HepG2 (cell line): ENCODE data around the gene VCL. TPM values are rescaled to one million over a fixed set of nuclear protein-coding genes. Genes with fewer than 3 reads are reported as not detected.

Source experiments
- ATAC-seq: fragments of 200-7000 bp; cut with Tn5 transposase; 3 replicates; pipeline ENCODE4 v1.9.1; 2020; ENCODE audit warnings: mild to moderate bottlenecking, moderate library complexity
- BruUV-seq: library from RNA; stranded (reverse); fragments of 400-500 nt; replicated peaks from 2 replicates; lab custom pipeline; 2021; lab: Mats Ljungman, UMichigan
- CTCF ChIA-PET: fragments of 300-600 bp; formaldehyde crosslinking; extraction: SDS; loops from one replicate; lab custom pipeline; 2021; ENCODE audit warnings: low total read pairs, inconsistent platforms, low intra/inter-chr PET ratio; lab: Yijun Ruan, JAX
- POLR2A ChIA-PET: fragments of 350-600 bp; sonication (Branson Sonifier 250); formaldehyde crosslinking; loops from one replicate; lab custom pipeline; 2020; ENCODE audit warnings: antibody characterized with exemption, inconsistent platforms; lab: Yijun Ruan, JAX
- DNase-seq: peaks from one replicate; pipeline ENCODE4 v3.0.0-alpha.2; 2015; ENCODE audit warnings: low spot score
- FAIRE-seq: peaks from 3 replicates; lab custom pipeline; 2011; peaks lifted over from hg19 to GRCh38; lab: Jason Lieb, UNC
- H2AFZ ChIP-seq: one replicate; pipeline ENCODE4 v1.6.1; 2011; ENCODE audit warnings: low read length, inconsistent platforms
- H3K27ac ChIP-seq: fragments of 300-600 bp; 3 replicates; pipeline ENCODE4 v1.8.0; 2011; ENCODE audit warnings: mixed run types, mild to moderate bottlenecking, mixed read lengths, low read length, inconsistent platforms; ENCODE audit not compliant: insufficient read depth; ENCODE audit errors: extremely low read length
- H3K27me3 ChIP-seq, 2 experiments: fragments of 200-600 bp in 1 of 2; 2 replicates in 1 of 2; 3 replicates in 1 of 2; pipeline versions ENCODE4 v1.6.0 to v1.8.0; 2011; ENCODE audit warnings: low read length in 2 of 2, mild to moderate bottlenecking in 2 of 2, moderate library complexity in 2 of 2, inconsistent platforms in 1 of 2; ENCODE audit not compliant: insufficient read depth in 2 of 2, control insufficient read depth in 1 of 2
- H3K36me3 ChIP-seq, 2 experiments: fragments of 200-600 bp in 1 of 2; replicated peaks in 1 of 2; 2 replicates in 1 of 2; 3 replicates in 1 of 2; pipeline versions ENCODE4 v1.5.1 to v1.8.0; 2011; ENCODE audit warnings: low read length in 2 of 2, inconsistent platforms in 1 of 2; ENCODE audit not compliant: insufficient read depth in 2 of 2, control insufficient read depth in 1 of 2
- H3K4me1 ChIP-seq: 2 replicates; pipeline ENCODE4 v1.5.1; 2012; ENCODE audit warnings: low read length, inconsistent platforms; ENCODE audit not compliant: insufficient read depth
- H3K4me2 ChIP-seq: 2 replicates; pipeline ENCODE4 v1.6.0; 2011; ENCODE audit warnings: low read depth, low read length, inconsistent platforms
- H3K4me3 ChIP-seq, 3 experiments: fragments of 200-600 bp in 1 of 3; sonication (generic), shearing (Covaris generic) in 1 of 3; replicated peaks in 1 of 3; 2 replicates each; pipeline ENCODE4 v1.5.1; 2011 to 2016; ENCODE audit warnings: low read length in 3 of 3, inconsistent platforms in 2 of 3, low read depth in 2 of 3, mild to moderate bottlenecking in 2 of 3, control low read depth in 1 of 3, mixed read lengths in 1 of 3; ENCODE audit not compliant: insufficient read depth in 1 of 3
- H3K79me2 ChIP-seq: one replicate; pipeline ENCODE4 v1.6.1; 2011; ENCODE audit warnings: low read length, inconsistent platforms; ENCODE audit not compliant: insufficient read depth
- H3K9ac ChIP-seq: 2 replicates; pipeline ENCODE4 v1.6.0; 2011; ENCODE audit warnings: mild to moderate bottlenecking, low read depth, low read length, inconsistent platforms; ENCODE audit not compliant: insufficient read depth
- H3K9me3 ChIP-seq: 2 replicates; pipeline ENCODE4 v1.5.1; 2012; ENCODE audit warnings: mild to moderate bottlenecking, low read length
- H4K20me1 ChIP-seq: 2 replicates; pipeline ENCODE4 v1.6.0; 2011; ENCODE audit warnings: inconsistent platforms, mild to moderate bottlenecking, low read length, moderate library complexity; ENCODE audit not compliant: insufficient read depth
- ATF1 ChIP-seq: IDR thresholded peaks from 2 replicates; pipeline ENCODE4 v1.6.1; 2016; ENCODE audit warnings: mild to moderate bottlenecking, control low read depth
- EP300 ChIP-seq, 3 experiments: sonication (generic) in 1 of 3; formaldehyde crosslinking in 1 of 3; IDR thresholded peaks; 2 replicates each; pipeline versions ENCODE4 v1.5.1 to v1.6.1; 2011 to 2020; ENCODE audit warnings: low read depth in 2 of 3, low read length in 2 of 3, borderline replicate concordance in 1 of 3, improper control_type of control experiment in 1 of 3, mild to moderate bottlenecking in 1 of 3, missing genetic modification reagents in 1 of 3, moderate library complexity in 1 of 3
- FOXJ3 ChIP-seq: sonication (generic); formaldehyde crosslinking; IDR thresholded peaks from 2 replicates; pipeline ENCODE4 v1.4.0; 2020; ENCODE audit warnings: missing genetic modification reagents, mild to moderate bottlenecking, borderline replicate concordance
- RAD21 ChIP-seq: fragments of 450-650 bp; formaldehyde crosslinking; IDR thresholded peaks from 2 replicates; pipeline ENCODE4 v1.5.0; 2020; ENCODE audit warnings: mild to moderate bottlenecking
- SNAPC4 ChIP-seq: sonication (generic); formaldehyde crosslinking; IDR thresholded peaks from 2 replicates; pipeline ENCODE4 v1.4.0; 2020; ENCODE audit warnings: mild to moderate bottlenecking, missing genetic modification reagents
- TCF7 ChIP-seq: sonication (generic); IDR thresholded peaks from 2 replicates; pipeline ENCODE4 v1.6.1; 2016; ENCODE audit warnings: antibody characterized with exemption, low read depth
- TOE1 ChIP-seq: sonication (generic); formaldehyde crosslinking; IDR thresholded peaks from 2 replicates; pipeline ENCODE4 v1.4.0; 2020; ENCODE audit warnings: mild to moderate bottlenecking, missing genetic modification reagents
- ZNF276 ChIP-seq: sonication (generic); formaldehyde crosslinking; IDR thresholded peaks from 2 replicates; pipeline ENCODE4 v1.4.0; 2020; ENCODE audit warnings: mild to moderate bottlenecking, low read depth, missing genetic modification reagents
- ZNF749 ChIP-seq: sonication (generic); formaldehyde crosslinking; IDR thresholded peaks from 2 replicates; pipeline ENCODE4 v1.8.0; 2022; ENCODE audit warnings: mild to moderate bottlenecking, missing genetic modification reagents, moderate library complexity, borderline replicate concordance
- in situ Hi-C: cut with HindIII; loops from 2 replicates; pipeline ENCODE4 v1.10.0; 2017; ENCODE audit warnings: low pct_unique_long_range_greater_than_20kb; ENCODE audit not compliant: extremely low pct_ligation_motif_present
- intact Hi-C: fragments of 100-400 bp; cut with micrococcal nuclease; formaldehyde crosslinking; loops from one replicate; pipeline ENCODE4 v1.10.0; 2022; ENCODE audit not compliant: unreplicated experiment
- polyA plus RNA-seq, 8 experiments: library from polyadenylated mRNA; depleted of rRNA in 3 of 8; stranded (reverse) in 7 of 8; unstranded in 1 of 8; fragments of >200 nt; fragmentation: Illumina TruSeq in 4 of 8; extraction: Trizol in 4 of 8; gene quantifications; 2 replicates each; pipeline versions ENCODE4 v1.2.1 to v1.2.3, GENCODE V29; 2011 to 2016; ENCODE audit warnings: low read depth in 4 of 8, missing spikeins in 1 of 8, mixed read lengths in 1 of 8; ENCODE audit not compliant: insufficient read depth in 1 of 8
- total RNA-seq, 5 experiments: library from RNA; depleted of rRNA; stranded (reverse); fragments of >200 nt; fragmentation: Illumina TruSeq; extraction: Trizol; gene quantifications; 2 replicates each; pipeline ENCODE4 v1.2.3, GENCODE V29; 2016; ENCODE audit warnings: low read depth in 1 of 5
- TF ChIP-seq, protein P1 (sequence below): sonication (generic); formaldehyde crosslinking; IDR thresholded peaks from 2 replicates; pipeline ENCODE4 v1.9.0; 2021; ENCODE audit warnings: mild to moderate bottlenecking, missing genetic modification reagents

The VCL gene
- total and polyA plus RNA-seq, 2 of the 13 experiments (the other 11 are each of a cell fraction or from before 2014, with no cell fraction given): 17.3 to 26.9 TPM

- H3K4me1 ChIP-seq: no peaks in the 10 kb centered on the region
- H3K9ac ChIP-seq: no peak overlapping the region
- H3K4me3 ChIP-seq: no peak overlapping the region
- BruUV-seq: no TSS peak
- 0 out of 5 replicates have a peak, but pooled peaks cover 0 to 5% of the 10 kb centered on the region in 2 experiments for H3K36me3 ChIP-seq
- no peak overlapping the region for H2AFZ ChIP-seq
- no peak overlapping the region for H3K27ac ChIP-seq
- H4K20me1 ChIP-seq: no peaks in the 10 kb centered on the region
- H3K27me3 ChIP-seq: no peaks in the 10 kb centered on the region
- no peak for DNase-seq
- H3K9me3 ChIP-seq: no peaks in the 10 kb centered on the region
- ChIA-PET POLR2A (no interaction called here), CTCF (no interaction called here)
- intact Hi-C loops: no loop called here
- in situ Hi-C loops: no loop called here
- H3K4me2 ChIP-seq: no peak overlapping the region
- no peaks in the 10 kb centered on the region for H3K79me2 ChIP-seq
- ATAC-seq: no peak
- no peak for FAIRE-seq
- TF ChIP-seq TOE1 (CRISPR knock-in tag): no peak
- no peak for TF ChIP-seq ZNF276 (CRISPR knock-in tag)
- no peak for TF ChIP-seq ATF1 (CRISPR knock-in tag)
- TF ChIP-seq, protein P1, sequence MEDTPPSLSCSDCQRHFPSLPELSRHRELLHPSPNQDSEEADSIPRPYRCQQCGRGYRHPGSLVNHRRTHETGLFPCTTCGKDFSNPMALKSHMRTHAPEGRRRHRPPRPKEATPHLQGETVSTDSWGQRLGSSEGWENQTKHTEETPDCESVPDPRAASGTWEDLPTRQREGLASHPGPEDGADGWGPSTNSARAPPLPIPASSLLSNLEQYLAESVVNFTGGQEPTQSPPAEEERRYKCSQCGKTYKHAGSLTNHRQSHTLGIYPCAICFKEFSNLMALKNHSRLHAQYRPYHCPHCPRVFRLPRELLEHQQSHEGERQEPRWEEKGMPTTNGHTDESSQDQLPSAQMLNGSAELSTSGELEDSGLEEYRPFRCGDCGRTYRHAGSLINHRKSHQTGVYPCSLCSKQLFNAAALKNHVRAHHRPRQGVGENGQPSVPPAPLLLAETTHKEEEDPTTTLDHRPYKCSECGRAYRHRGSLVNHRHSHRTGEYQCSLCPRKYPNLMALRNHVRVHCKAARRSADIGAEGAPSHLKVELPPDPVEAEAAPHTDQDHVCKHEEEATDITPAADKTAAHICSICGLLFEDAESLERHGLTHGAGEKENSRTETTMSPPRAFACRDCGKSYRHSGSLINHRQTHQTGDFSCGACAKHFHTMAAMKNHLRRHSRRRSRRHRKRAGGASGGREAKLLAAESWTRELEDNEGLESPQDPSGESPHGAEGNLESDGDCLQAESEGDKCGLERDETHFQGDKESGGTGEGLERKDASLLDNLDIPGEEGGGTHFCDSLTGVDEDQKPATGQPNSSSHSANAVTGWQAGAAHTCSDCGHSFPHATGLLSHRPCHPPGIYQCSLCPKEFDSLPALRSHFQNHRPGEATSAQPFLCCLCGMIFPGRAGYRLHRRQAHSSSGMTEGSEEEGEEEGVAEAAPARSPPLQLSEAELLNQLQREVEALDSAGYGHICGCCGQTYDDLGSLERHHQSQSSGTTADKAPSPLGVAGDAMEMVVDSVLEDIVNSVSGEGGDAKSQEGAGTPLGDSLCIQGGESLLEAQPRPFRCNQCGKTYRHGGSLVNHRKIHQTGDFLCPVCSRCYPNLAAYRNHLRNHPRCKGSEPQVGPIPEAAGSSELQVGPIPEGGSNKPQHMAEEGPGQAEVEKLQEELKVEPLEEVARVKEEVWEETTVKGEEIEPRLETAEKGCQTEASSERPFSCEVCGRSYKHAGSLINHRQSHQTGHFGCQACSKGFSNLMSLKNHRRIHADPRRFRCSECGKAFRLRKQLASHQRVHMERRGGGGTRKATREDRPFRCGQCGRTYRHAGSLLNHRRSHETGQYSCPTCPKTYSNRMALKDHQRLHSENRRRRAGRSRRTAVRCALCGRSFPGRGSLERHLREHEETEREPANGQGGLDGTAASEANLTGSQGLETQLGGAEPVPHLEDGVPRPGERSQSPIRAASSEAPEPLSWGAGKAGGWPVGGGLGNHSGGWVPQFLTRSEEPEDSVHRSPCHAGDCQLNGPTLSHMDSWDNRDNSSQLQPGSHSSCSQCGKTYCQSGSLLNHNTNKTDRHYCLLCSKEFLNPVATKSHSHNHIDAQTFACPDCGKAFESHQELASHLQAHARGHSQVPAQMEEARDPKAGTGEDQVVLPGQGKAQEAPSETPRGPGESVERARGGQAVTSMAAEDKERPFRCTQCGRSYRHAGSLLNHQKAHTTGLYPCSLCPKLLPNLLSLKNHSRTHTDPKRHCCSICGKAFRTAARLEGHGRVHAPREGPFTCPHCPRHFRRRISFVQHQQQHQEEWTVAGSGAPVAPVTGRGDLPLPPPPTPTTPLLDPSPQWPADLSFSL (CRISPR knock-in tag): no peak
- TF ChIP-seq ZNF749 (CRISPR knock-in tag): no peak
- no peak for TF ChIP-seq FOXJ3
- TF ChIP-seq EP300 (IDR thresholded peaks at IDR 0.05; ENCODE audit: low read depth in 2 of 2, low read length in 2 of 2): no peak
- TF ChIP-seq EP300 (CRISPR knock-in tag; IDR thresholded peaks at IDR 0.05; ENCODE audit: borderline replicate concordance): no peak
- no peak for TF ChIP-seq RAD21 (CRISPR knock-in tag)
- TF ChIP-seq SNAPC4: no peak
- TF ChIP-seq TCF7: no peak
Measured at GRCh38 chr10:74063256-74063655, 65.3 kb downstream of the VCL start.
